GM18511 (cell line): Measurements from ENCODE around the gene SLC13A4.

ENCODE experiments used
- ATAC-seq: cut with Tn5 transposase; IDR thresholded peaks from one replicate; pipeline ENCODE4 v1.9.1; 2021; ENCODE audit warnings: mild to moderate bottlenecking, moderate library complexity; ENCODE audit not compliant: unreplicated experiment

SLC13A4 gene

DNA sequence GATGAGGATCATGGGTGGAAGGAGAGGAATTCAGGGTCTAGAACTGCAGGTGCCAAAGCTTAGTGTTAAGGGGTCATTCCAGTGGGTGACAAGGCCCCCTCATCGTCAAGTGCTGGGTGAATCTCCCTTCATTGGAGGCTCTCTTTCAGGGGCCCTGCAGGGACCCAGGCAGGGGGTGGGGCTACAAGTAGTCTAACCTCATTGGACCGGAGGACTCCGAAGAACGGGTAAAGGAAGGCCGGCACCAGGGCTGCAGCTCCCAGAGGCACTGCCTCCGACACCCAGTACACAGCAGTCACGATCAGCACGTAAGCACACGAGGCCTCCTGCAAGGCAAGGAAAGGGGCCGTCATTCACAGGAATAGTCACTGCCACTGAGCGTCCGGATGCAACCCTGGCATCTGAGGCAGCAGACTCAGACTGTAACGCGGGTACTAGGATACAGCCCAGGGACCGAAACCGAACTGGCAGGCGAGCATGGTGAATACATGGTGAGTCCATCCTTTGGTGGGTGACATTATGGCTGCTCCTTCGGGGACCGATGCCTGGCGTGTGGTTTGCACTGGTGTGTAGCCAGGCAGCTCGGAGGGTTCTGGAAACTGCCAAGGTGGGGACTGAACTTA is 6.7 kb downstream of the SLC13A4 start:
- no peak for ATAC-seq

DNA sequence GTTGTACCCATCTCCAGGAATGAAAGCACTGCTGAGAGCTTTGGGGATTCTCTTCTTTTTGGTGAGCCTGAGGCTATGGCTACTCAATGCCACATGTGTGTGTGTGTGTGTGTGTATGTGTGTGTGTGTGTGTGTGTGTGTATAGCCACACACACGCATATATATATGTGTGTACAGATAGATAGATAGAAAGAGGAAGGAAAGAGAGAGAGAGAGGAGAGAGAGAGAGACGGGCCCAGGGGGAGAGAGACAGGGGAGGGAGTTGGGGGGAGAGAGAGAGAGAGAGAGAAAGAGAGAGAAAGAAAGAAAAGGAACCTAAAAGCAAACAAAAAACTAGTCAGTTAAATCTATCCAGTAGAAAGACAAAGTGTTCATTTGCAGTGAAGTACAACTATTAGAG is 8.3 kb downstream of the SLC13A4 start:
- ATAC-seq, result no peak

DNA sequence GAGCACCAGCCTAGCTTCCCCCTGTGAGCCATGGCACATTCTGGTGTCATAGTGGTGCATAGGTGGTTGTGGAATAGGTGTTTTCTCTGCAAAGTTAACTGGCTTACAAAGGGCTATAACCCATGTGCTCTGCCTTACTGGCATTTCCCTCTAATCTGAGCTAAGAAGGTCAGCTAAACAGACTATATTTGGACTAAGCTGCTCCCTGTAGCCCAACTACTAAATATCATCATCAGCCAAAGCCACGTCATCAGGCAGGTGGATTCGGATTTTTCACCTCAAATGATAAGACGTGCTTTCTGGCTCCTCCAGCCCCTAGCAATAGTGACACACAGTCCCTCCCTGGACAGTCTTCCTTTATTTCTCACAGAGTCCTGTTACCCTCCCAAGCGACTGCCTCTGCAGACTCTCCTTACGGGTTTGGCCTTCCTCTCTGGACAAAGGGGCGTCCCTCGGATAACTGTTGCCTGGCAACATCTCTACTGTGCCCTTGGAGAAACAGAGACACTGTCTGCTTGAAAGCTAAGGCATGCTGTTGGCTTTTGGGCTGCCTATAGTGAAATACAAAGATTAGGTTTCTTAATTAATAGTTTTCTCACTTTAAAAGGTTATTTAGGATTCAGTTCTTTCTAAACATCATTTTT is 9.1 kb downstream of the SLC13A4 start:
- no peak for ATAC-seq

DNA sequence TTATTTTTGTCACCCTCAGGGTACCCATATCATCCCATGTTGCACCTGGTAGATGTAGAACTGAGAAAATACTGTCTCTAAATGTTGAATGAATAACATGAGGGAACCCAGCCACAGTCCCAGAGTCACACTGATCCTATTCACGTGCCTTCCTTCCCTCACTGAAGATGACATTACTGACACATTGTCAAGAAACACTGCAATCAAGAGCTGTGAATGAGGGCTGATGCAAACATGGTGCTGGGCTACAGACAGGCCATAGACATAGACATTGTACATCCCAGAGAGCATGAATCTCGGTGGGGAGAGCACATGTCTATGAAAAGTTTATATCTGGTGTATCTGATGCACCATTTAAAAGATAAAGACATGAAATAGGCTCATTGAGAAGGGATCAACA is 9.8 kb downstream of the SLC13A4 start:
- ATAC-seq, result no peak

DNA sequence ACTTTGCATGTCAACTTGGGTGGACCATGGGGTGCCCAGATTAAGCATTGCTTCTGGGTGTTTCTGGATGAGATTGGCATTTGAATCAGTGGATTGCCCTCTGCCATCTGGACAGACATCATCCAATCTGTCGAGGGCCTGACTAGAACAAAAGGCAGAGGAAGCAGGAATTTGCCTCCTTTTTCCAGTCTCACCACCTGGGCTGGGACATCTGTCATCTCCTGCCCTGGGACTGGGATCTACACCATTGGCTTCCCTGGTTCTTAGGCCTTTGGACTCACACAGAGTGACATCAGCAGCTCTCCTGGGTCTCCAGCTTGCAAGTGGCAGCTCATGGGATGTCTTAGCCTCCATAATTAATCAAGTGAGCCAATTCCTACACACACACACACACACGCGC is 10.3 kb downstream of the SLC13A4 start:
- no peak for ATAC-seq

DNA sequence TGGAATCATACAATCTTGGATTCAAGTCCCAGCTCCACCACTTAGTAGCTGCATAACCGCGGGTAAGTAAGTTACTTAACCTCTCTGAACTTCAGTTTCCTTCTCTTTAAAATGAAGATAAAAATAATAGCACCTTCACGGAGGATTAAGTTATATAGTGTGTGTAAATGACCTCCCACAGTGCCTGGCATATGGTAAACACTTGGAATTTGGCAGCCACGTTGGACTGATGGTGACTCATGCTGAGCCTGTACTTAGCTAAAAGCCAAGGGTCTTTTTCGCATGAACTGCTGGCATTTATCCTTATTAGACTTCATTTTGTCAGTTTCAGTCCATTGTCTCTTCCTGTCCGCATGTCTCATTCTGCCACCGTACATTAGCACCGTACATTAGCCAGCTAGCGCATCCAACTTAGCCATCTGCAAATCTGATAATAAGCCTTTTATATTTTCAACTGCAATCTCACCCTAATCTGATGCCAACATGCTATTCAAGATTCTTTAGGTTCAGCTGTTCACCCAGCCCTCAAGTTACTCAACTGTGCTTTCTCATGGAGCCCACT is 11.2 kb downstream of the SLC13A4 start:
- no peak for ATAC-seq

DNA sequence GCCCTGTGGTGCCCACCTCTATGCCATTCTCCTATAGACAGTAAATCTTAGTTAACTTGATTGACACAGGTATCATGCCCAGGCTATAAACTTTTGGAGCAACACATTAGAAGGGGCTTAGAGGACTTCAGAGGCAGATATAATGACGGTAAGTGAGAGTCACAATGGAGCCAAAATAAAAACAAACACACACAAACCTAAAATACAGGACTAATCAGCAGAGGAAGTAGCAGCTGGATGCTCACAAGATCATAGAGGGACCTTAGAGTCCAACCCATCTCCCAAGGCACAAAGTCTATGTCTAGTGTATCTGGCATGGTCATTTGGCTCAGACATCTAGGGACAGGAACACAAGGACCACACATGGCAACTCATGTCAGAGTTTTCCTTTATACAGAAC is 12.3 kb downstream of the SLC13A4 start:
- ATAC-seq, result no peak

DNA sequence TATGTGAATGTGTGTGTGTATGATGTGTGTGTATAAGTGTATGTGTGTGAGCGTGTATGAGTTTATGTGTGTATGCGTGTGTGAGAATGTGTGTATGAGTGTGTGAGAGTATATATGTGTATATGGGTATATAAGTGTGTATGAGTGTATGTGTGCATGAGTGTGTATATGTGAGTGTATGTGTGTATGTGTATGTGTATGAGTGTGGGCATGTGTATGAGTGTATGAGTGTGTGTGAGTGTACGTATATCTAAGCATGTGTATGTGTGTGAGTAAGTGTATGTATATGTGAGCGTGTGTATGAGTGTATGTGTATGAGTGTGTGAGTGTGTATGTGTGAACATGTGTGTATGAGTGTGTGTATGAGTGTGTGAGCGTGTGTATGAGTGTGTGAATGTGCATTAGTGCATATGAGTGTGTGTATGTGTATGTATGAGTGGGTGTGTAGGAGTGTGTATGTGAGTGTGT is 12.9 kb downstream of the SLC13A4 start:
- no peak for ATAC-seq

DNA sequence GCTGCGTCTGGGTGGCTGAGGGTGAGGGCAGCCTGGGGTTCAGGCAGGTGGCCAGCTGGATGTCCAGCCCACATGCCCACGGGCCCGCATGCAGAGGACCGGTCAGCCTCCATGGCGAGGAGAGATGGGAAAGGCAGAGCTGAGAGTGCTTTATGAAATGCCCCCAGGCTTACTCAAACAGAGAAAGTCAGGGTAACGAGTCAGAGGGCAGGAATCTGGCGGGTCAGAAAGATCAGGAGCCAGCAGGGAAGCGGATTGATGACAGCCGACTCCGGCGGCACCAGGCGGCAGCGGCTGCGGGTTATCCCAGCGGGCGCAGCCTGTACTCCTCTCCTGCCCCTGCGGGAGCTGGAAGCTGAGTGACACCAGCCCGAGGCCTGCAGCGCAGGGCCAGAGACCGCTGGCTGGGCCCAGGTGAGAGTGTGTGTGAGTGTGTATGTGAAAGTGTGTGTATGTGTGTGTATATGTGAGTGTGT is 13.4 kb downstream of the SLC13A4 start:
- no peak for ATAC-seq

DNA sequence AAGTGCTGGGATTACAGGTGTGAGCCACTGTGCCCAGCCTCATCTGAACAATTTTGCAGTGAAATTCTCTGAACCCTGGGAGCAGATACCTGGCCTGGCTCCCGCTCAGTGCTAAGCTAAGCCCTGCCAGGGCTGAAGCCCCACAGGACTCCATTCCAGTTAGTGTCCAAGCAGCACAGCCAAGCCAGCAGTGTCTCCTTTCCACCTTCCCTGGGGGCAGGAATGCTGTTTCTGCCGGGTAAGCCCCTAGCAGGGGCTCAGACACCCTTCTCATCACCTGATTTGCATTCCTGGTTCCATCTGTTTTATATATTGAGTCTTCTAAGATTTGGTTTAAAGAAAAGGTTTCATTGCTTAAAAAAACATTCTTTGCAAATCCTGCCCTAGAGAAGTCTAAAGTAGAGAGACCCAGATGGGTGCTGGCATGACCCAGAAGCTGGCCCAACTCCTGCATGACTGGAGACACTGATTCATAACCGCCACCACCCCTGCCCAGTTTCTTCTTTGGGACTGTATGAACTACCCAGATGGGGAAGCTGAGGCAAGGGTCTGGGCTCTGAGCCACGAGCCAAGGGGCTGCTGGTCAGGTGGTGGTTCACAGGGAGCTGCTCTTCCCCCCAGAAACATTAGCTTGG is 14.0 kb downstream of the SLC13A4 start:
- ATAC-seq, result no peak

DNA sequence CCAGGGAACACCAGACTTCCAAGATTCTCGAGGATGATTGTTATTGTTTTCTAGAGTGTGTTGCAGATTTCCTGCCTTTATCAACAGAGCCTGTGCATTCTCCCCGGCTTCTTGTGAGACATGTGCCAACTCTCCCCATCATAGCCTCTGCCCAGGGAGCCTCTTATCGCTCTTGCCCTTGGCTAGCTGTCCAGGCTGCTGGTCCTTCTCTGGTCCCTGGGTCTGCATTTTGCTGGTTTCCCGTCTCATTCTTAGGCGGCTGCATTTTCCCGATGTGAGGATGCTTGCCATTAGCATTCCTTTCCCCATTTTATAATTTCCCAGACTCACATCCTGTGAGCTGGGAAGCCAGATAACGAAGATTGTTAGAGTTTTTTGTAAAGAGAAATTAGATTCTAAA is 15.2 kb downstream of the SLC13A4 start:
- ATAC-seq, result no peak

DNA sequence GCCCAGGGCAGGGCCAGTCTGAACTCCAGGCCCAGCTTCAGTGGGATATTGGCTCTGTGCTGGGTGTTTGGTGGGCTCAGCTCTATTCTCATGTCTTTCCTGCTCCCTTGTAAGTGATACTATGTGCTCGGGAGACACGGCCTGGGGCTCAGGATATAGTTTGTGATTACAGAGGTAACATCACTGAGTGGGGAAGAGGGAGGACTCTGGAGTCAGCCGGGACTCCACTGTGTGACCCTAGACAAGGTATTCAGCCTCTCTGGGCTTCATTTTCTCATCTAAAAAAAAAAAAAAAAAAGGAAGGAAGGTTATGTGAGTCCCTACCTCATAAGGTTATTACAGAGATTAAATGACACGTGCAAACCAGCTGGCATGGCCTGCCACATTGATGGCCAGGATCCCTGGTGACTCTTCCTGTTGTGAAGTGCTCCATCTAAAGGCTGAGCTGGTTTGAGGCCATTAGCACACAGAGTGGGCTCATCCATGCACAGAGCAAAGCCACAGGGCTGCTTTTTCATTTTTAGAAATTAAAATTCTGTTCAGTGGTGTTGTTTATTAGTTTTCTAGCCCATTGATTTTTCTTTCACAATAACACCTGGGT is 15.7 kb downstream of the SLC13A4 start:
- peak; percentile 36 for ATAC-seq

DNA sequence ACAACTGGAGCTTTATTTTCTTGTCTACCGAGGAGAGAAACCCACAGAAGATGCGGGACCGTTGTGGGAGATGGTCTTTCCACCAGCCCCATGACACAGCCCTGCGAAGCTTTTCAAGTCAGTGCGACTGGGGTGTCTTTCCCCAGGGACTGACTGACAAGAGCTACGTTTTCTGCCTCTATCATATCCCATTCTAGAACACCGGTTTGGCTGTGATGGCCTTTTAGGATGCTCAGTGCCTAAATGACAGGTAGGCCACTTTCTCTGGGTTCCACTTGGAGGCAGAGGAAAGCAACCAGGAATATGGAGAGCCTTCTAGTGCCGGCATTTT is 16.9 kb downstream of the SLC13A4 start:
- no peak for ATAC-seq

DNA sequence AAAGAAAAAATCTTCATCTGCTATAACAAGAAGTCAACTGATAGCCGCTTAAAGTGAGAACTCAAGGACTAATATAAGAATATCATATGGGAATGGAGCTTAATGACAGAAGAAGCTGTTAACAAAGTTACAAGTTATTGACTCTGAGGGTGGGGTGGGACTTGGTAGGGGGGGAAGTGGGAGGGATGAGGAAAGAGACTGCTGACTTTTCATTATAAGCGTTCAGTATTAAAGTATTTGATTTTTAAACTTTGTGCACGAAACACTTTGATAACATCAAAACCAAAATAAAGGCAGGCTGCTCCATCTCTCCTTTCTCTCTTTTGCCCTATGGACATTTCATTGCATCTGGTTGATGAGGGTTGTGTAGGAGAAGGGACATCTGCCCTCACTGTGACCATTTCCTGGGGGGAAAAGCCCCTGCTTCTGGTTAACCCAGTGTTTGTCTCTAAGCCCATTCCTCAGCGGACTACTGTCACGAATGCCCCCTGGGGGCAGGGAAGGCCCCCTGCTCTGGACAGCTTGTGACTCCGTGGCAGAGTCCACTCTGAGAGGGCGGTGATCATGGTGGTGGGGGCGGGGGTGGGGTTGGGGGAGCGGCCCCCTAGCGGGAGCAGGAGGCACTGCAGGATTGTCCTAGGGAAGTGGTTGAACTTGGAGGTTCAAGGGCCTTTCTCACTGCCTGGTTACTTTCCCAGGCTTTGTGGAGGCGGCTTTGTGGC is 17.4 kb downstream of the SLC13A4 start:
- ATAC-seq, result no peak

DNA sequence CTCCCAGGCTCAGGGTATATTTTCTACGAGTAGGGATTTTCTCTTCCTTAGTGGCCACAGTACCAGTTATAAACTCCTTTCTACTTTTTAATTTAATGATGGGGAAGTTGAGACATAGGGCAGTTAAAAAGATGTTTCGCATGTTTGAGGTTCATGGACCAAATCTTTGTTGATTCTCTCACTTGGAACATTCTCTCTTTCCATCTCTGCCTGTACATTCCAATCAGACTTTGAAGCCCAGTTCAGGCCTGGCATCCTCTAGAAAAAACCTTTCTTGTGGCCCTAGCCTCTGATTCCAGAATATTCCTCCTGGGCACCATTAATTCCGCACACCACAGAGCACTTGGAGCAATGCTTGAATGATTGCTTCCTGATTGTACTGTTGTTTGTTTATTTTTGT is 18.5 kb downstream of the SLC13A4 start:
- ATAC-seq, result no peak

DNA sequence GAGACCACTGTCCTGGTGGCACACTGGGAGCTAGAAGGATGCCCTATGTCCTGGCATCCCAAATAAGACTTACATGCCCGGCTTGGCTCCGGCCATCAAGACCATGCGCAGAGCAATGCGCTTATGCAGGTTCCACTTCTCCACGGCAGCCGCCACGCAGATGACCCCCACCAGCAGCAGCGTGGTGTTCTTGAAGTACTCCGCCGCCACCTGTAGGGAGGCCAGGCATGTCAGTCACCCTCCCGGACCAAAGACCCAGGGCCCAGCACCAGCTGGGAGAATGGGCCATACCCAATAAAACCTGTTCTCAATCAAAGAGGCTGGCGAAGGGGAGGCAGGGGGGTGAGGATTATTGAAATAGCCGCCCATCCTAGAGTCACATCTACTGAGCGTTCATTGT is 19.9 kb downstream of the SLC13A4 start:
- no peak for ATAC-seq

DNA sequence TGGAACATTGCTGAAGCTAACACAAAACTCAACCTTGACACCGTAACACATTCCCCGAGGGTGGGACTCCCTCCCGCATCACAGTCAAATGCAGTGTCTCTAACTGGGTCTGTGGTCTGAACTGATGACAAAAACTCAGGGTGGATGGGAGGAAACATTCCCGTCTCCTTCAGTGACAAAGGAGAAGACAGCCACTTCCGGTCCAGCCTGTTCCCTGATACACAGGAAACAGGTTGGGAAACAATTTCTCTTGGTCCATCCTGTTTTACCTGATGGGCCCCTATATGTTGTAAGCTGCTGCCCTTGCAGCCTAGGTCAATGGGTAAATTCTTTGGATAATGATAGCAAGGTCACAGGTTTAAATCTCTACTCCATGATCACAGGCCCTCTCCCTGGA is 20.4 kb downstream of the SLC13A4 start:
- ATAC-seq, result no peak

DNA sequence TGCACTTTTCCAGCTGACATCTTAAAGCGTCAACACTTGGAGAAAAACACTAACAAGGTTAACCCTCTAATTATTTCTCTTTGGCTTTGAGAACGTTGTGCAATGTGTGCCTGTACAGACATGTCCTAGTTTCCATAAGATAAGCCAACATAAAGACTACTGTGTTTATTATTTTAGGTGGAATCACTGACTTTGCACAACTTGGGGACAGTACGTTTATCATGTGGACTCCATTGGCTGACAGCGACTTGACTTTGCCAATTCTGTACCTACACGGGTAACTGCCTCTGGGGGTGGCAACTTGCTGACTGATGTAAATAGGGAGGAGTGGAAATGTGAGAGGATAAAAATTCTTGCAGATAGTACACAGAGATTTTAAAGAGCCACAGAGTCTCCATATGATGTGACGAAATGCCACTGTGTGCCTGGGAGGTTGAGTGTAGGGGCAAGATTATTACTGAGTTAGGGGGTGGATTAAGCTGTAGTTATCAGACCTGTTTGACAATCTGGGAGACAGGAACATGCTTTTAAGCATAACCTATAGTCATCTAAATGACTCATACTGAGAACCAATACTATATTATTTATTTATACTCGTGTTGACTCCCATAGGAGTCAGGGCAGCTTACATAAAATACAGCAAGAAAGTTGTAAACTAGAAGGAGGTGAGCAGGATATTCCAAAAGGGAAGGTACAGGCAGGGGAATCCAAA is 21.0 kb downstream of the SLC13A4 start:
- ATAC-seq, result no peak

DNA sequence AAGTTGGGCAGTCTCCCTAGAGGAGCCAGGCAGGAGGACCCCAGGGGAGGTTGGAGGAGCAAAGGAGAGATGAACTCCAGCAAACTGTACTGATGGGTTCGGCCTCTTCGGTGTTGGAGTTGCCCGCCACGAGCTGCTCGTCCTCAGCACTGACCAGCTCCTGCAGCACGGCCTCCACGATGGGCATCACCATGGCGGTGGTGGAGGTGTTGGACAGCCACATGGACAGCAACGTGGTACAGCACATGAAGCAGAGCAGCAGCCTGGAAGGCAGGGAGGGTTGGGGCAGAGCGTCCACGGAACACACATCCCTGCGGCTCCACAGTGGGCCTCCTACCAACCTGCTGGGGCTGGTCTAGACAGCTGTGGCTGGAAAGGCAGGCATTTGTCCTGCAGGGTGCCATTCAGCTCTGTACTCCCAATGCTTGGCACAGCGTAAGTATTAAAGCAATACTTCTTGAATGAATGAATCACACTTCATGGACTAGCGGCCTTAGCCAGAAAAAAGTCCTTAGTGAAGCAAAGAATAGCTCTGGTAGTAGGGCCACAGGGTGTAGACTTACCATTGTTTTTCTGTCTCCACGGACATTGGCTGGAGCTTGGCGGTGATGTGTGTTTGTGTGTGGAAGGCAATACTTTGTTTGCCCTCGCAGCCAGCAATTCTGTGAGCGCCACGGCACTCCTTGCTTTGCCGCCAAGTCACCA is 21.8 kb downstream of the SLC13A4 start:
- ATAC-seq, result no peak

DNA sequence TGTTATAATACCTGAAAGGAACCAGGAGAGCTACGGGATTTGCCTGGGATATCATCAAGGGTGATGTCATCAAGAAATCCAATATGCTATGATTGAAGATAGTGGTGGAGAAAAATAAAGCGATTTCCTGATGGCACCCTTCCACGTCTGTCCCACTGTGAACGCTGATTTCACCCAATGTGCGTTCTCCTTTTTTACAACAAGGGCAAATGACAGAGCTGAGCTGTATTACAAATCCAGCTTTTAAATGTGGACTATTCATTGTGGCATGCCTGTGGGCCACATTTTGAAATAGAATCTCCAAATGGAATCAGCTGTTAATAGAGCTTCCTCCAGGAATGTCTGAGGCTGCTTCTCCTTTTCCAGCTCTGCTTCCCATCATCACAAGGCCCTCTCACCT is 23.3 kb downstream of the SLC13A4 start:
- ATAC-seq, result no peak
